Measurements from ENCODE around the gene IFNA14.

IFNA14 gene

GRCh38 chr9:21244836-21245235, 5.0 kb upstream of the IFNA14 start:
- TF ChIP-seq FOXM1 (IDR thresholded peaks at IDR 0.05; ENCODE audit: borderline replicate concordance, low read depth): no peak
- TF ChIP-seq TAF1 (IDR thresholded peaks at IDR 0.05; ENCODE audit: low read depth): no peak
- no peak for TF ChIP-seq YY1 (IDR thresholded peaks at IDR 0.05; ENCODE audit: low read depth)
- no peak for TF ChIP-seq REST (IDR thresholded peaks at IDR 0.05; ENCODE audit: low read depth)
- TF ChIP-seq NFIC (IDR thresholded peaks at IDR 0.05): no peak
- no peak for TF ChIP-seq MAX (IDR thresholded peaks at IDR 0.05)

GRCh38 chr9:21235468-21236359, 4.1 kb downstream of the IFNA14 start:
- TF ChIP-seq RAD21 (IDR thresholded peaks at IDR 0.05; ENCODE audit: low read depth): peak; percentile 62

- TF ChIP-seq REST (IDR thresholded peaks at IDR 0.05; ENCODE audit: low read depth): no peak
- no peak for TF ChIP-seq TCF12 (IDR thresholded peaks at IDR 0.05; ENCODE audit: low read depth)
- no peak for TF ChIP-seq CEBPB (IDR thresholded peaks at IDR 0.05)
- TF ChIP-seq RAD21 (IDR thresholded peaks at IDR 0.05; ENCODE audit: low read depth): no peak
- TF ChIP-seq EP300 (IDR thresholded peaks at IDR 0.05; ENCODE audit: borderline replicate concordance): no peak
- TF ChIP-seq NFIC (IDR thresholded peaks at IDR 0.05): no peak
- no peak for TF ChIP-seq FOXM1 (IDR thresholded peaks at IDR 0.05; ENCODE audit: borderline replicate concordance, low read depth)
- no peak for TF ChIP-seq TAF1 (IDR thresholded peaks at IDR 0.05; ENCODE audit: low read depth)
- TF ChIP-seq CREB1 (IDR thresholded peaks at IDR 0.05; ENCODE audit: low read depth): no peak
- TF ChIP-seq EGR1 (IDR thresholded peaks at IDR 0.05): no peak
- TF ChIP-seq ZBTB7A (IDR thresholded peaks at IDR 0.05; ENCODE audit: low read depth): no peak
- no peak for TF ChIP-seq YY1 (IDR thresholded peaks at IDR 0.05; ENCODE audit: low read depth)
- no peak for TF ChIP-seq TEAD4 (IDR thresholded peaks at IDR 0.05)
Measured at GRCh38 chr9:21234153-21234687, 5.6 kb downstream of the IFNA14 start.

GRCh38 chr9:21233258-21233657, 6.5 kb downstream of the IFNA14 start:
- TF ChIP-seq TAF1 (IDR thresholded peaks at IDR 0.05; ENCODE audit: low read depth) (no peak), NFIC (IDR thresholded peaks at IDR 0.05) (no peak), FOXM1 (IDR thresholded peaks at IDR 0.05; ENCODE audit: borderline replicate concordance, low read depth) (no peak), TCF12 (IDR thresholded peaks at IDR 0.05; ENCODE audit: low read depth) (no peak)

GRCh38 chr9:21228122-21228521, 11.7 kb downstream of the IFNA14 start, which contains the start of gene IFNA17:
Gene IFNA17 (minus strand): TSS chr9:21228222. CDS start chr9:21228173, 49 bp downstream.
- TF ChIP-seq RAD21 (IDR thresholded peaks at IDR 0.05; ENCODE audit: low read depth) (no peak), NFIC (IDR thresholded peaks at IDR 0.05) (no peak), ZBTB7A (IDR thresholded peaks at IDR 0.05; ENCODE audit: low read depth) (no peak), CEBPB (IDR thresholded peaks at IDR 0.05) (no peak), FOXM1 (IDR thresholded peaks at IDR 0.05; ENCODE audit: borderline replicate concordance, low read depth) (no peak), CREB1 (IDR thresholded peaks at IDR 0.05; ENCODE audit: low read depth) (no peak), USF1 (IDR thresholded peaks at IDR 0.05) (no peak), TAF1 (IDR thresholded peaks at IDR 0.05; ENCODE audit: low read depth) (no peak), MAX (IDR thresholded peaks at IDR 0.05) (no peak), TCF12 (IDR thresholded peaks at IDR 0.05; ENCODE audit: low read depth) (no peak), EP300 (IDR thresholded peaks at IDR 0.05; ENCODE audit: borderline replicate concordance) (no peak), TEAD4 (IDR thresholded peaks at IDR 0.05) (no peak), YY1 (IDR thresholded peaks at IDR 0.05; ENCODE audit: low read depth) (no peak), EGR1 (IDR thresholded peaks at IDR 0.05) (no peak), REST (IDR thresholded peaks at IDR 0.05; ENCODE audit: low read depth) (no peak)

Measured in Ishikawa (cell line).